Heart left ventricle (tissue), 13 donors: ENCODE measurements around the gene CDK8.

Source experiments
- CTCF ChIP-seq, 12 donors: fragments of 200-600 bp; sonication (generic) in 4 of 12; IDR thresholded peaks; one replicate each; pipeline versions ENCODE4 v1.5.0 to v1.8.0; 2018 to 2022; ENCODE audit warnings: antibody characterized with exemption in 12 of 12, mild to moderate bottlenecking in 5 of 12
- POLR2A ChIP-seq, 2 donors: fragments of 450-650 bp; IDR thresholded peaks; one replicate each; pipeline ENCODE4 v1.6.1; 2017; ENCODE audit warnings: antibody characterized with exemption in 2 of 2, mild to moderate bottlenecking in 2 of 2, moderate library complexity in 2 of 2
- donor health status: ischemic (EF 13 %, LVEDD 7.1; RV severe dilation, severe dysfunction).
- donor health status: DM: no; HTN: yes; CAD: no.
- donor health status: DM: no; HTN: no; CAD: no.
- donor health status: ischemic (EF 25% LVEDD 6.9; RV normal size, moderate dysfunction).
- donor health status: ischemic (EF 25% LVEDD 5.7; RV mildly dilated, moderate dysfunction).
- donor health status: ischemic (EF 35%, LVEDD 5.7; RV mildly dilated, moderate dysfunction).
- donor health status: nonischemic (EF 11% LVEDD 7.7; RV severe dilation, severe dysfunction).
- donor health status: DM: yes; HTN: yes; CAD: no.
- donor health status: PGD.
- donor health status: ischemic (EF 29% LVEDD 5.4; RV normal size, mild dysfunction).
- donor health status: nonischemic (EF 23%, LVEDD 6.1; RV moderate dilation, normal function).

- TF ChIP-seq POLR2A (IDR thresholded peaks at IDR 0.05) = no peak
- no peak for TF ChIP-seq CTCF (IDR thresholded peaks at IDR 0.05)
These were observed 54.3 kb downstream of the CDK8 start for GRCh38 chr13:26308250-26308649.
